CD4-positive, alpha-beta T cell (primary cell): ENCODE measurements around the gene ULK4. TPM values are rescaled to one million over a fixed set of nuclear protein-coding genes. Genes with fewer than 3 reads are reported as not detected.

Source experiments
- ATAC-seq: fragments of 200-7000 bp; cut with Tn5 transposase; one replicate; pipeline ENCODE4 v1.10.0; 2022; ENCODE audit warnings: mild to moderate bottlenecking; ENCODE audit not compliant: poor library complexity
- CTCF ChIA-PET: fragments of 350-600 bp; sonication (Branson Sonifier 250); formaldehyde crosslinking; loops from one replicate; lab custom pipeline; 2021; ENCODE audit warnings: antibody characterized with exemption, inconsistent platforms; lab: Charles Lee
- POLR2A ChIA-PET: fragments of 350-600 bp; sonication (Branson Sonifier 250); formaldehyde crosslinking; loops from one replicate; lab custom pipeline; 2021; ENCODE audit warnings: antibody characterized with exemption, inconsistent platforms; lab: Charles Lee
- DNase-seq, 14 experiments: peaks; one replicate each; pipeline ENCODE4 v3.0.0-alpha.2; 2013 to 2020; ENCODE audit warnings: mixed read lengths in 2 of 14
- H3K27ac ChIP-seq, 2 donors: one replicate each; pipeline versions ENCODE4 v1.5.1 to v1.7.0; 2013; ENCODE audit warnings: low read length in 2 of 2, low read depth in 1 of 2, mild to moderate bottlenecking in 1 of 2
- H3K27me3 ChIP-seq, 2 experiments: 1 replicate in 1 of 2; 2 replicates in 1 of 2; pipeline versions ENCODE4 v1.6.1 to v1.7.0; 2013; ENCODE audit warnings: low read length in 2 of 2, control low read depth in 1 of 2, mild to moderate bottlenecking in 1 of 2, moderate library complexity in 1 of 2; ENCODE audit not compliant: insufficient read depth in 2 of 2, control insufficient read depth in 1 of 2
- H3K36me3 ChIP-seq: one replicate; pipeline ENCODE4 v1.6.1; 2013; ENCODE audit warnings: low read length, control low read depth; ENCODE audit not compliant: insufficient read depth
- H3K4me1 ChIP-seq: one replicate; pipeline ENCODE4 v1.6.1; 2013; ENCODE audit warnings: low read length, control low read depth; ENCODE audit not compliant: insufficient read depth
- H3K4me3 ChIP-seq: one replicate; pipeline ENCODE4 v1.5.1; 2013; ENCODE audit warnings: mild to moderate bottlenecking, low read length, moderate library complexity
- H3K9me3 ChIP-seq, 2 experiments: 1 replicate in 1 of 2; 2 replicates in 1 of 2; pipeline versions ENCODE4 v1.6.1 to v1.7.0; 2013; ENCODE audit warnings: low read length in 2 of 2, mild to moderate bottlenecking in 2 of 2, control low read depth in 1 of 2, moderate library complexity in 1 of 2; ENCODE audit not compliant: control insufficient read depth in 1 of 2, insufficient read depth in 1 of 2
- H3K27ac Mint-ChIP-seq: one replicate; pipeline ENCODE4 v1.8.0; 2020; ENCODE audit warnings: mixed read lengths
- H3K27me3 Mint-ChIP-seq: one replicate; pipeline ENCODE4 v1.8.0; 2021; ENCODE audit warnings: mixed read lengths
- H3K36me3 Mint-ChIP-seq: one replicate; pipeline ENCODE4 v1.8.0; 2021; ENCODE audit warnings: low read depth, mixed read lengths
- H3K4me1 Mint-ChIP-seq: one replicate; pipeline ENCODE4 v1.8.0; 2021; ENCODE audit warnings: low read depth, mixed read lengths
- H3K4me3 Mint-ChIP-seq: one replicate; pipeline ENCODE4 v1.8.0; 2020; ENCODE audit warnings: mild to moderate bottlenecking, mixed read lengths
- H3K9me3 Mint-ChIP-seq: one replicate; pipeline ENCODE4 v1.8.0; 2020; ENCODE audit warnings: mixed read lengths
- intact Hi-C, 2 experiments: fragments of 100-400 bp; cut with DNase I in 1 of 2; cut with micrococcal nuclease in 1 of 2; formaldehyde crosslinking; loops; one replicate each; pipeline versions ENCODE4 v1.15.1 to v1.9.0; 2023 to 2025; cut with DNase I, micrococcal nuclease
- total RNA-seq, 174 experiments: library from RNA in 2 of 174; stranded (reverse) in 2 of 174; gene quantifications; one replicate each; pipeline ENCODE4 v1.2.3 and lab custom pipeline; 2021 to 2026
- TF ChIP-seq, protein P1 (sequence below): fragments of 200-600 bp; IDR thresholded peaks from one replicate; pipeline ENCODE4 v1.8.0; 2022; ENCODE audit warnings: antibody characterized with exemption, mild to moderate bottlenecking

ULK4 gene
- total RNA-seq, 2 experiments from 2014 or later, result 23.8 to 28.6 TPM

DNA sequence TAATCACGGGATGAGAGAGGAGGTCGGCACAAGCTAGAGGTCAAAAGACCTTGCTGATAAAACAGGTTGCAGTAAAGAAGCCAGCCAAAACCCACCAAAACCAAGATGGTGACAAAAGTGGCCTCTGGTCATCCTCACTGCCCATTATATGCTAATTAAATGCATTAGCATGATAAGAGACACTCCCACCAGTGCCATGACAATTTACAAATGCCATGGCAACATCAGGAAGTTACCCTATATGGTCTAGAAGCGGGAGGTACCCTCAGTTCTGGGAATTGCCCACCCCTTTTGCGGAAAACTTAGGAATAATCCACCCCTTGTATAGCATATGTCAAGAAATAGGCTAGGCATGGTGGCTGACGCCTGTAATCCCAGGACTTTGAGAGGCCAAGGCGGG is 4.3 kb upstream of the ULK4 start:
- Histone ChIP-seq H3K4me1 (peaks cover 8% of the 10 kb centered on the region), H3K27me3 (no peaks in the 10 kb centered on the region), H3K9me3 (no peaks in the 10 kb centered on the region), H3K27ac (no peak overlapping the region), H3K4me3 (no peak overlapping the region), H3K36me3 (no peaks in the 10 kb centered on the region)
- intact Hi-C loops, result loop anchor here in 1 of 2 experiments (10.0 kb wide), 1 partner anchor 1511 kb away; the partner anchor contains the start of gene RPL14
- H3K4me3 Mint-ChIP-seq, result no peak overlapping the region
- POLR2A ChIA-PET, result no interaction called here
- ATAC-seq, result no peak
- DNase-seq, result no peak
- TF ChIP-seq, protein P1, sequence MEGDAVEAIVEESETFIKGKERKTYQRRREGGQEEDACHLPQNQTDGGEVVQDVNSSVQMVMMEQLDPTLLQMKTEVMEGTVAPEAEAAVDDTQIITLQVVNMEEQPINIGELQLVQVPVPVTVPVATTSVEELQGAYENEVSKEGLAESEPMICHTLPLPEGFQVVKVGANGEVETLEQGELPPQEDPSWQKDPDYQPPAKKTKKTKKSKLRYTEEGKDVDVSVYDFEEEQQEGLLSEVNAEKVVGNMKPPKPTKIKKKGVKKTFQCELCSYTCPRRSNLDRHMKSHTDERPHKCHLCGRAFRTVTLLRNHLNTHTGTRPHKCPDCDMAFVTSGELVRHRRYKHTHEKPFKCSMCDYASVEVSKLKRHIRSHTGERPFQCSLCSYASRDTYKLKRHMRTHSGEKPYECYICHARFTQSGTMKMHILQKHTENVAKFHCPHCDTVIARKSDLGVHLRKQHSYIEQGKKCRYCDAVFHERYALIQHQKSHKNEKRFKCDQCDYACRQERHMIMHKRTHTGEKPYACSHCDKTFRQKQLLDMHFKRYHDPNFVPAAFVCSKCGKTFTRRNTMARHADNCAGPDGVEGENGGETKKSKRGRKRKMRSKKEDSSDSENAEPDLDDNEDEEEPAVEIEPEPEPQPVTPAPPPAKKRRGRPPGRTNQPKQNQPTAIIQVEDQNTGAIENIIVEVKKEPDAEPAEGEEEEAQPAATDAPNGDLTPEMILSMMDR, result no peak
- H3K27ac Mint-ChIP-seq, result no peak overlapping the region
- no peaks in the 10 kb centered on the region for H3K27me3 Mint-ChIP-seq
- H3K36me3 Mint-ChIP-seq, result peaks cover 10% of the 10 kb centered on the region
- no peaks in the 10 kb centered on the region for H3K9me3 Mint-ChIP-seq
- CTCF ChIA-PET, result no interaction called here
- peaks cover 13% of the 10 kb centered on the region for H3K4me1 Mint-ChIP-seq

DNA sequence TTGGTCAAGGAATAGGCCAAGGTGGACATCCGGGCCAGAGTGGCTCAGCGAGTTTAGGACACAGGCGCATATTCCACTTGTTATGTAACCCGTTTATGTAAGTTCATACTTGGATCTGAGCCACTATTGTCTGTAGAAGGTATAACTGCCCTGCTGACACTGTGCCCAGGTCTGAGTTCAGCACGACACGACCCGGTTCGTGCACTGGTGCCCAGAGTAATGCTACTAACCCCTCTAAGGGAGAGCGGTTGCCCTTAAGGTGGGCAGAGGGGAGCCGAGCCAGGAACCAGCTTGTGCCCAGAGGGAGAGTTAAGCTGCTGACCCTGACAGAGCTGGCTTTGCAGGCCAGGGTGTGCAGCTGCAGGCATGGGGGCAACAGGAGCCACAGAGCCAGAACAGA is 1.9 kb upstream of the ULK4 start:
- Mint-ChIP-seq H3K27ac (peak overlapping the region; percentile 56), H3K9me3 (no peaks in the 10 kb centered on the region), H3K4me3 (no peak overlapping the region), H3K27me3 (no peaks in the 10 kb centered on the region), H3K36me3 (peaks cover 12% of the 10 kb centered on the region), H3K4me1 (peaks cover 26% of the 10 kb centered on the region)
- Histone ChIP-seq H3K4me1 (peaks cover 19% of the 10 kb centered on the region), H3K27ac (no peak overlapping the region), H3K27me3 (no peaks in the 10 kb centered on the region), H3K4me3 (no peak overlapping the region), H3K36me3 (no peaks in the 10 kb centered on the region), H3K9me3 (no peaks in the 10 kb centered on the region)
- TF ChIP-seq, protein P1, result no peak
- POLR2A ChIA-PET, result no interaction called here
- CTCF ChIA-PET, result no interaction called here
- DNase-seq (no peak), ATAC-seq (no peak)
- intact Hi-C loops, result loop anchor here (2.0 to 10.0 kb wide), 6 partner anchors 49 to 1512 kb away; partner anchors contain the start of genes CTNNB1 (in 1 of the 2), NKTR (in 1 of the 2) and RPL14 (in 1 of the 2)

GRCh38 chr3:41960826-41961750 is 815 bp downstream of the ULK4 start:
- peaks cover 26% of the 10 kb centered on the region for H3K4me1 Mint-ChIP-seq
- ChIA-PET CTCF (no interaction called here), POLR2A (interaction anchor here (0.8 to 1.9 kb wide), 7 partner anchors 52 to 1508 kb away, joined by 3 to 20 read pairs (median 5); partner anchors contain the start of genes RPL14, SS18L2 and VIPR1)
- Histone ChIP-seq H3K4me1 (peaks cover 19% of the 10 kb centered on the region), H3K36me3 (no peaks in the 10 kb centered on the region), H3K4me3 (peak overlapping the region; percentile 100), H3K27me3 (no peaks in the 10 kb centered on the region), H3K27ac (peak overlapping the region; percentile 86 to 97), H3K9me3 (no peaks in the 10 kb centered on the region)
- ATAC-seq (peak; percentile 59), DNase-seq (peak; percentile 34 to 85 (median 56))
- H3K9me3 Mint-ChIP-seq, result no peaks in the 10 kb centered on the region
- peaks cover 12% of the 10 kb centered on the region for H3K36me3 Mint-ChIP-seq
- intact Hi-C loops, result loop anchor here (2.0 to 10.0 kb wide), 5 partner anchors 764 to 1652 kb away; partner anchors contain the start of genes CTNNB1 (in 1 of the 2), EIF1B (in 1 of the 2) and RPL14 (in 1 of the 2)
- peak overlapping the region; percentile 98 for H3K27ac Mint-ChIP-seq
- peak overlapping the region; percentile 100 for H3K4me3 Mint-ChIP-seq
- TF ChIP-seq, protein P1, result no peak
- no peaks in the 10 kb centered on the region for H3K27me3 Mint-ChIP-seq
